Mononuclear cell (primary cell): ENCODE results near the gene RALBP1. TPM values are rescaled to one million over a fixed set of nuclear protein-coding genes. Genes with fewer than 3 reads are reported as not detected.

Experiments
- H3K27me3 ChIP-seq: 2 replicates; pipeline ENCODE4 v1.6.0; 2011; ENCODE audit warnings: low read length, control low read depth; ENCODE audit not compliant: insufficient read depth
- H3K4me1 ChIP-seq: 2 replicates; pipeline ENCODE4 v1.5.1; 2011; ENCODE audit warnings: mild to moderate bottlenecking, low read length, control low read depth; ENCODE audit not compliant: insufficient read depth
- H3K4me3 ChIP-seq: 2 replicates; pipeline ENCODE4 v1.5.1; 2011; ENCODE audit warnings: mild to moderate bottlenecking, low read length, moderate library complexity
- H3K9me3 ChIP-seq: 2 replicates; pipeline ENCODE4 v1.5.1; 2011; ENCODE audit warnings: low read depth, mild to moderate bottlenecking, control low read depth, low read length
- total RNA-seq: library from RNA; depleted of rRNA; stranded (reverse); fragments of >200 nt; gene quantifications from one replicate; pipeline ENCODE4 v1.2.3, GENCODE V29; 2012

Gene RALBP1
- total RNA-seq, 1 donor, result 15.6 TPM

DNA sequence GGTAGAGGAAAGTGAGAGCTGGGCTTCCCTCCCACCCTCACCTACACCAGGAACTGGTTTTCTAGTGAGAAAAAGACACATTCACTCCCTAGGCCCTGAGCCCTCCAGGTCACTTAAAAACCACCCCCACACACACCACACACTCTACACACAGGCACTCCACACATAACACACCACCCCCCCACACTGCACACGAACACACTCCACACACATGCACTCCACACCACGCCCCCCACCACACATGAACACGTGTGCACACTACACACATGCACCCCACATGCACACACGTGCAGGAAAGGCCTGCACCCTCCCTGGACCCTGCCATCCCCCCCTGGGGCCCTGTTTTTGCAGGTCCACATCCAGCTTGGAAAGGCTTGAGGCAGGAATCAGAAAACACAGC is 67.6 kb downstream of the RALBP1 start:
- H3K9me3 ChIP-seq, result no peaks in the 10 kb centered on the region
- no peak overlapping the region for H3K4me3 ChIP-seq
- no peaks in the 10 kb centered on the region for H3K27me3 ChIP-seq
- H3K4me1 ChIP-seq, result no peaks in the 10 kb centered on the region

DNA sequence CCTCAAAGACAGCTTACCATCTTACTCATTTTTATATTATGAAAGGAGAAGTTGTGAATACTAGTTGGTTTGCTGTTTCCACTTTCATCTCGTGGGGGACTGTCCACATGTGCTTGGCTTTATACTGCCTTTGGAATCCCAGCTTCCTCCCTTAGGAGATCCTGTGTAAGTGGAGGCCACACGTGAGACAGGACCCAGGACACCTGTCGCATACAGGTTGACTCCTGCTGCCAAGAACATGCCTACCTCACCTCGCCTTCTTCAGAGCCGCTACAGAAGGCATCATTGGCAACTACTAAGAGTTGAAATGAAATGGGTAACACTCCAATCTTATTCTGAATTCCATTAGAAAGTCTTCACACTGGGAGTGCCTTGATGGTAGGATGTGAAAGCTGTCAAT is 69.7 kb downstream of the RALBP1 start:
- Histone ChIP-seq H3K9me3 (no peaks in the 10 kb centered on the region), H3K4me3 (no peak overlapping the region), H3K27me3 (no peaks in the 10 kb centered on the region), H3K4me1 (no peaks in the 10 kb centered on the region)

- Histone ChIP-seq H3K27me3 (no peaks in the 10 kb centered on the region), H3K4me3 (no peak overlapping the region), H3K4me1 (no peaks in the 10 kb centered on the region), H3K9me3 (no peaks in the 10 kb centered on the region)
Observed at GRCh38 chr18:9546468-9546867, 71.2 kb downstream of the RALBP1 start.

GRCh38 chr18:9547782-9548181 is 72.5 kb downstream of the RALBP1 start:
- Histone ChIP-seq H3K4me3 (no peak overlapping the region), H3K27me3 (no peaks in the 10 kb centered on the region), H3K9me3 (no peaks in the 10 kb centered on the region), H3K4me1 (no peaks in the 10 kb centered on the region)

- no peaks in the 10 kb centered on the region for H3K27me3 ChIP-seq
- H3K4me1 ChIP-seq, result no peaks in the 10 kb centered on the region
- H3K9me3 ChIP-seq, result no peaks in the 10 kb centered on the region
- no peak overlapping the region for H3K4me3 ChIP-seq
Observed at GRCh38 chr18:9549405-9549804, 74.1 kb downstream of the RALBP1 start.

DNA sequence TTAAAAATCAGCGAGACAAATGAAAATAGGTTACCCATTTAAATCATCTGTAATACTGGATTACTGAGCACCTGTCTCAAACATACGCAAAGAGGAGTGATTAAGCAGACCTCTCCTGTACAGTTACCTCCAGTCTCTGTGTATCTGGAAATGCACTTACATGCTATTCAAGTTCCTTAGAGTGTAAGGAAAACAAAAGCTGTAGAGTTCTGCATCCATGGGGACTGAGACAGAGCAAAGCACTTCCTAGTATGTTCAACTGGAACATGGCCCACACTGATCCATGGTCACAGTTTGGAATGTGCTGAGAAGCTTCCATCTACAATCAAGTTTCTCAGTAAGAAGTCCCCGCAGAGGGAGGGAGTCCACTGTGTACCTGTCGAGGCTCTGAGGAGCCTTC is 75.1 kb downstream of the RALBP1 start:
- Histone ChIP-seq H3K9me3 (no peaks in the 10 kb centered on the region), H3K4me1 (no peaks in the 10 kb centered on the region), H3K4me3 (no peak overlapping the region), H3K27me3 (no peaks in the 10 kb centered on the region)

GRCh38 chr18:9552191-9552590 is 76.9 kb downstream of the RALBP1 start:
- H3K9me3 ChIP-seq, result no peaks in the 10 kb centered on the region
- no peaks in the 10 kb centered on the region for H3K27me3 ChIP-seq
- H3K4me1 ChIP-seq, result no peaks in the 10 kb centered on the region
- H3K4me3 ChIP-seq, result no peak overlapping the region

GRCh38 chr18:9552616-9553015 is 77.3 kb downstream of the RALBP1 start:
- H3K9me3 ChIP-seq, result no peaks in the 10 kb centered on the region
- no peak overlapping the region for H3K4me3 ChIP-seq
- no peaks in the 10 kb centered on the region for H3K4me1 ChIP-seq
- no peaks in the 10 kb centered on the region for H3K27me3 ChIP-seq

- no peaks in the 10 kb centered on the region for H3K9me3 ChIP-seq
- H3K27me3 ChIP-seq, result no peaks in the 10 kb centered on the region
- H3K4me3 ChIP-seq, result no peak overlapping the region
- no peaks in the 10 kb centered on the region for H3K4me1 ChIP-seq
Observed at GRCh38 chr18:9557250-9557943, 82.1 kb downstream of the RALBP1 start.

GRCh38 chr18:9558387-9559064 is 83.2 kb downstream of the RALBP1 start:
- Histone ChIP-seq H3K4me1 (no peaks in the 10 kb centered on the region), H3K27me3 (no peaks in the 10 kb centered on the region), H3K4me3 (no peak overlapping the region), H3K9me3 (no peaks in the 10 kb centered on the region)

DNA sequence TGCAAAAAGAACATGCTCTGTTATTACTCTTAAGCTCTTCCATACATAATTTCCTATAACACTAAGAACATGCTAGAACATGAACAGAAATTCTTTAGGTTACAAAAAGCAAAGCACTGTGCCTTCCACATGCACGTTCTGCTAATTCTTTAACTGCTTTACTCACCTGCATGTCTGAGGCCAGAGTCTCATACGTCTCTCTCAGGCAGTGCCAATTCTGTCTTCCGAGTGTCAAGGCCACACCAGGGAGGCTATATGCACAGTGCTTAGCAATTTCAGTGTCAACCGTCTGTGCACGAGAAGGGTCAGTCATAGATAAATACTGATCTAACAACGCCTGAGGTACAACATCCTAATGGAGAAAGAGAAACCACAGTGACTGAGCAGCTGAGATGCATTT is 83.9 kb downstream of the RALBP1 start:
- Histone ChIP-seq H3K27me3 (no peaks in the 10 kb centered on the region), H3K4me1 (no peaks in the 10 kb centered on the region), H3K4me3 (no peak overlapping the region), H3K9me3 (no peaks in the 10 kb centered on the region)

DNA sequence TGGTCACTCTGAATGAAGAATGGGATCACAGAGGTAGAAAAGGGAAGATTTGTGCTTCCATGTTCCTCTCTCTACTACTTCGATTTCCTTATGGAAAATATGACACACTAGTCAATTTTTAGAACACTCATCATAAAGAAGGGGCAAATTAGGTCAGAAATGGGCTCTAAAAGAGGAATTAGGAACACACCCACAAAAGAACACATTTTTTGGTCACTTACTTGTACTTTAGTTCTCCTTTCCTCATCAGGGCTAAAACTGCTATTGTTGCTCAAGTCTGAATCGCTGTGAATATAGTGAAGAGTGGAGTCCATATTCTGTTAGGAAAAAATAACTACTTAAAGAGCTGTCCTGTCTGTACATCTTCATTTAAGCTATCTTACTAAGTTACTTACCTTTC is 86.4 kb downstream of the RALBP1 start:
- H3K4me3 ChIP-seq, result no peak overlapping the region
- H3K27me3 ChIP-seq, result no peaks in the 10 kb centered on the region
- no peaks in the 10 kb centered on the region for H3K4me1 ChIP-seq
- no peaks in the 10 kb centered on the region for H3K9me3 ChIP-seq

DNA sequence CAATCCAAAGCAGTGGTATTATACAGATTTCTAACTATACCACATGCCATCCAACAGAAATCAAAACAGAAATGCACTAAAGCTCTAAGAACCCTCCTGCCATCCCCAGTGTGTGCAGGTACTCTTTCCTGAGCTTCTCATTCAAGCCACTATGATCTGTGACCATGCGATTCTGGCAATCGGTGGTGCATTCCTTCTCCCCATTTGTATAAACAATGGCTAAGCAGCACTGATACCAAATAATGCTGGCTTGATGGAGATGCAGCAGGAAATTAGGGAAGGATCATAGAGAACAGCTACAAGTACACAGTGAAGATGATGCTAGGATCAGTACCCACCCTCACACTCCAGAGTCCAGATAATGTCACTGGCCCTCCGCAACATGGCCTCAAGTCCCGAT is 87.3 kb downstream of the RALBP1 start:
- Histone ChIP-seq H3K9me3 (no peaks in the 10 kb centered on the region), H3K4me1 (no peaks in the 10 kb centered on the region), H3K27me3 (no peaks in the 10 kb centered on the region), H3K4me3 (no peak overlapping the region)

DNA sequence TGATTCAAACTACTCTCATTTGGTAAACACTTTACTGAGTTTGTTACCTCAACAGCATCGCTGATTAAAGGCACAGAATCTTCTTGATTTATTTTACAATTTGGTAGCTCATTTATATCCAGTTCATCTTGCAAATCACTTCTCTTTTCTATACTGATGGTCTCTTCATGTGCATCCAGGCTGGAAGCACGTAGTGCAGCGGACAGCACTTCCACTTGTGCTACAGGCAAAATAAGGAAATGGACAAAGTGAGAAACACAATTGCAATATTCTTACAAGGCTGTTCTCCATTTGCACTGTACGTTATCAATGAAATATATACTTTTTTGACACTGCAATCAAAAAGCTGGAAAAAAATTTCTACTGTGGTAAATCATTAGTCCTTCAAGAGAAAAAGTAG is 88.0 kb downstream of the RALBP1 start:
- Histone ChIP-seq H3K4me1 (no peaks in the 10 kb centered on the region), H3K27me3 (no peaks in the 10 kb centered on the region), H3K4me3 (no peak overlapping the region), H3K9me3 (no peaks in the 10 kb centered on the region)

GRCh38 chr18:9565407-9565806 is 90.1 kb downstream of the RALBP1 start:
- Histone ChIP-seq H3K4me1 (no peaks in the 10 kb centered on the region), H3K4me3 (no peak overlapping the region), H3K9me3 (no peaks in the 10 kb centered on the region), H3K27me3 (no peaks in the 10 kb centered on the region)

GRCh38 chr18:9568186-9568585 is 92.9 kb downstream of the RALBP1 start:
- Histone ChIP-seq H3K9me3 (no peaks in the 10 kb centered on the region), H3K27me3 (no peaks in the 10 kb centered on the region), H3K4me3 (no peak overlapping the region), H3K4me1 (no peaks in the 10 kb centered on the region)
